ENCODE data around the gene LYAR. TPM values are rescaled to one million over a fixed set of nuclear protein-coding genes. Genes with fewer than 3 reads are reported as not detected.
A peak's percentile ranks its signal among the peaks of the same experiment; 100 is the strongest.

The LYAR gene
- polyA plus RNA-seq, 3 donors, result 12.9 to 22.6 (median 14.9) TPM

- Mint-ChIP-seq H3K4me3 (no peak overlapping the region), H3K27me3 (ENCODE audit: low read depth in 3 of 3) (peaks cover 0 to 6% (median 2%) of the 10 kb centered on the region in 3 donors), H3K4me1 (peaks cover 52% of the 10 kb centered on the region), H3K36me3 (peaks cover 48 to 54% of the 10 kb centered on the region in 2 donors), H3K27ac (peak overlapping the region; percentile 94 to 99 (median 98)), H3K9me3 (peaks cover 0 to 3% (median 0%) of the 10 kb centered on the region in 7 donors)
- Histone ChIP-seq H3K9ac (ENCODE audit: insufficient read depth, low read length, poor library complexity, severe bottlenecking) (peak overlapping the region; percentile 66), H3K27ac (ENCODE audit: low read depth in 1 of 2, low read length in 2 of 2) (peak overlapping the region; percentile 88 to 98), H3K36me3 (replicated peaks in 1 of 2; ENCODE audit: control insufficient read depth in 1 of 2, insufficient read depth in 2 of 2, low read length in 2 of 2) (peaks cover 17 to 33% of the 10 kb centered on the region in 2 donors), H2AFZ (ENCODE audit: insufficient read depth, low read depth, low read length, poor library complexity, severe bottlenecking) (no peak overlapping the region), H3K4me3 (replicated peaks in 1 of 3; ENCODE audit: low read depth in 2 of 3, low read length in 3 of 3) (peak overlapping the region in 1 of 3 experiments; percentile 1), H3K79me2 (ENCODE audit: insufficient read depth, low read length) (no peaks in the 10 kb centered on the region), H3K9me3 (replicated peaks in 1 of 2; ENCODE audit: control insufficient read depth in 1 of 2, insufficient read depth in 1 of 2, low read length in 2 of 2) (peaks cover 0 to 2% of the 10 kb centered on the region in 2 donors), H3K27me3 (ENCODE audit: control insufficient read depth in 2 of 2, insufficient read depth in 2 of 2, low read length in 2 of 2) (no peaks in the 10 kb centered on the region), H3K4me1 (ENCODE audit: control insufficient read depth in 1 of 2, insufficient read depth in 2 of 2, low read length in 2 of 2) (peaks cover 41 to 64% of the 10 kb centered on the region in 2 donors), H4K20me1 (ENCODE audit: insufficient read depth, low read length) (no peaks in the 10 kb centered on the region), H3K4me2 (replicated peaks; ENCODE audit: extremely low read depth, low read length, poor library complexity, severe bottlenecking) (peak overlapping the region; percentile 29)
- no peak for DNase-seq
- intact Hi-C loops (cut with micrococcal nuclease), result no loop called here
- WGBS (ENCODE audit: insufficient coverage), result 94% methylated on average over 4 of the region's 11 CpGs
- TF ChIP-seq CTCF (IDR thresholded peaks at IDR 0.05), result no peak
These were observed 20.6 kb downstream of the LYAR start for GRCh38 chr4:4269331-4269731.

GRCh38 chr4:4268776-4269175 lies 21.2 kb downstream of the LYAR start:
- Histone ChIP-seq H3K27ac (ENCODE audit: low read depth in 1 of 2, low read length in 2 of 2) (peak overlapping the region; percentile 88 to 98), H3K4me3 (replicated peaks in 1 of 3; ENCODE audit: low read depth in 2 of 3, low read length in 3 of 3) (peak overlapping the region in 1 of 3 experiments; percentile 1), H3K36me3 (replicated peaks in 1 of 2; ENCODE audit: control insufficient read depth in 1 of 2, insufficient read depth in 2 of 2, low read length in 2 of 2) (peaks cover 14 to 28% of the 10 kb centered on the region in 2 donors), H3K27me3 (ENCODE audit: control insufficient read depth in 2 of 2, insufficient read depth in 2 of 2, low read length in 2 of 2) (no peaks in the 10 kb centered on the region), H3K4me2 (replicated peaks; ENCODE audit: extremely low read depth, low read length, poor library complexity, severe bottlenecking) (peak overlapping the region; percentile 29), H3K9me3 (replicated peaks in 1 of 2; ENCODE audit: control insufficient read depth in 1 of 2, insufficient read depth in 1 of 2, low read length in 2 of 2) (peaks cover 0 to 2% of the 10 kb centered on the region in 2 donors), H2AFZ (ENCODE audit: insufficient read depth, low read depth, low read length, poor library complexity, severe bottlenecking) (no peak overlapping the region), H3K79me2 (ENCODE audit: insufficient read depth, low read length) (no peaks in the 10 kb centered on the region), H3K4me1 (ENCODE audit: control insufficient read depth in 1 of 2, insufficient read depth in 2 of 2, low read length in 2 of 2) (peaks cover 41 to 64% of the 10 kb centered on the region in 2 donors), H3K9ac (ENCODE audit: insufficient read depth, low read length, poor library complexity, severe bottlenecking) (peak overlapping the region; percentile 66), H4K20me1 (ENCODE audit: insufficient read depth, low read length) (no peaks in the 10 kb centered on the region)
- Mint-ChIP-seq H3K36me3 (peaks cover 44 to 48% of the 10 kb centered on the region in 2 donors), H3K9me3 (peaks cover 0 to 3% (median 0%) of the 10 kb centered on the region in 7 donors), H3K4me3 (peak overlapping the region in 1 of 2 donors; percentile 24), H3K27me3 (ENCODE audit: low read depth in 3 of 3) (peaks cover 2 to 7% (median 3%) of the 10 kb centered on the region in 3 donors), H3K4me1 (peaks cover 52% of the 10 kb centered on the region), H3K27ac (peak overlapping the region; percentile 94 to 99 (median 98))
- no CpG with 5 or more reads among the region's 1 CpG for WGBS (ENCODE audit: insufficient coverage)
- no peak for TF ChIP-seq CTCF (IDR thresholded peaks at IDR 0.05)
- DNase-seq, result peak; percentile 79 to 83 (median 80)
- intact Hi-C loops (cut with micrococcal nuclease), result no loop called here

All from CD14-positive monocyte (primary cell).